Measurements from ENCODE around the gene INPP4B.

The INPP4B gene

DNA sequence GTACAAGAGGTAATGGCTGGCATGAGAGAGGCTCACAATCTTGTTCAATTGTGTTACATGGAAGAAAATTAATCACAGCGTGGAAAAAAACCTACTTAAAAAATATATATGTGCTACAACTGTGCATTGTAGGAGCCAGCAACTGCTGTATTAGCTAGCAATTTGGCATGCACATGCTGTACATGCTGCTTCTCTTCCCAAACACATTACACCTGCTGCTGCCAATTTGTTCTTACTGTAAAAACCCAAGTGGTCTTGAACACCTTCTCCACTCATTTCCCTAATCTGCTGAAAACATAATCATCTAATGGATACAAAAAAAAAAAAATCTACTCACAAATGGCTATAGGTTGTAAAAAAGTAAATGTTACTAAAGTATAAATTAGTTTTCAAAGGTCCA lies 264.2 kb downstream of the INPP4B start:
- no peak overlapping the region for H3K4me2 ChIP-seq (ENCODE audit: low read length)
- no peaks in the 10 kb centered on the region for H3K9me2 ChIP-seq (ENCODE audit: low read depth, low read length)
- H3K27ac ChIP-seq (ENCODE audit: low read depth, low read length, poor library complexity, severe bottlenecking), result no peak overlapping the region
- TF ChIP-seq EZH2 (IDR thresholded peaks at IDR 0.05; ENCODE audit: borderline replicate concordance, low read length), result no peak
- TF ChIP-seq, protein P1, sequence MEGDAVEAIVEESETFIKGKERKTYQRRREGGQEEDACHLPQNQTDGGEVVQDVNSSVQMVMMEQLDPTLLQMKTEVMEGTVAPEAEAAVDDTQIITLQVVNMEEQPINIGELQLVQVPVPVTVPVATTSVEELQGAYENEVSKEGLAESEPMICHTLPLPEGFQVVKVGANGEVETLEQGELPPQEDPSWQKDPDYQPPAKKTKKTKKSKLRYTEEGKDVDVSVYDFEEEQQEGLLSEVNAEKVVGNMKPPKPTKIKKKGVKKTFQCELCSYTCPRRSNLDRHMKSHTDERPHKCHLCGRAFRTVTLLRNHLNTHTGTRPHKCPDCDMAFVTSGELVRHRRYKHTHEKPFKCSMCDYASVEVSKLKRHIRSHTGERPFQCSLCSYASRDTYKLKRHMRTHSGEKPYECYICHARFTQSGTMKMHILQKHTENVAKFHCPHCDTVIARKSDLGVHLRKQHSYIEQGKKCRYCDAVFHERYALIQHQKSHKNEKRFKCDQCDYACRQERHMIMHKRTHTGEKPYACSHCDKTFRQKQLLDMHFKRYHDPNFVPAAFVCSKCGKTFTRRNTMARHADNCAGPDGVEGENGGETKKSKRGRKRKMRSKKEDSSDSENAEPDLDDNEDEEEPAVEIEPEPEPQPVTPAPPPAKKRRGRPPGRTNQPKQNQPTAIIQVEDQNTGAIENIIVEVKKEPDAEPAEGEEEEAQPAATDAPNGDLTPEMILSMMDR (IDR thresholded peaks at IDR 0.05; ENCODE audit: low read length), result no peak
- H3K4me1 ChIP-seq (ENCODE audit: insufficient read depth, low read length, severe bottlenecking), result no peaks in the 10 kb centered on the region
- H3K9me3 ChIP-seq (ENCODE audit: low read length), result no peaks in the 10 kb centered on the region
- no peaks in the 10 kb centered on the region for H3F3A ChIP-seq (ENCODE audit: insufficient read depth, low read length)
- no peaks in the 10 kb centered on the region for H3K27me3 ChIP-seq (ENCODE audit: insufficient read depth, low read length)
- no peaks in the 10 kb centered on the region for H3K36me3 ChIP-seq (ENCODE audit: insufficient read depth, low read length)
- no peaks in the 10 kb centered on the region for H3K79me2 ChIP-seq (ENCODE audit: insufficient read depth, low read length)
- H4K20me1 ChIP-seq (ENCODE audit: insufficient read depth, low read length), result no peaks in the 10 kb centered on the region
- no peak overlapping the region for H3K9ac ChIP-seq (ENCODE audit: low read length)
- no peak overlapping the region for H3K4me3 ChIP-seq (ENCODE audit: low read depth, low read length, poor library complexity, severe bottlenecking)
- H2AFZ ChIP-seq (ENCODE audit: low read length), result no peak overlapping the region

DNA sequence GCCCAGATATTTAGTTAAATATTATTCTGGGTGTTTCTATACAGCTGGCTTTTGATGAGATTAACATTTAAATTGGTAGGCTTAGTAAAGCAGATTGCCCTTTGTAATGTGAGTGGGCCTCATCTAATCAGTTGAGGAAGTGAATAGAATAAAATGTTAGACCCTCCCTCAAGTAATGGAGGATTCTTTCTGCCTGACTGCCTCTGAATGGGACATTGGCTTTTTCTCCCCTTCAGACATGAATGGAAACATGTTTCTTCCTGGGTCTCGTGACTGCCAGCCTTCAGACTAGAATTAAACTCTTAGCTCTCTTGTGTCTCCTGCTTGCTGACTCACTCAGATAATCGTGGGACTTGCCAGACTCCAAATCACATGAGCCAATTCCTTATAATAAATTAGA lies 266.7 kb downstream of the INPP4B start:
- no peak overlapping the region for H3K27ac ChIP-seq (ENCODE audit: low read depth, low read length, poor library complexity, severe bottlenecking)

DNA sequence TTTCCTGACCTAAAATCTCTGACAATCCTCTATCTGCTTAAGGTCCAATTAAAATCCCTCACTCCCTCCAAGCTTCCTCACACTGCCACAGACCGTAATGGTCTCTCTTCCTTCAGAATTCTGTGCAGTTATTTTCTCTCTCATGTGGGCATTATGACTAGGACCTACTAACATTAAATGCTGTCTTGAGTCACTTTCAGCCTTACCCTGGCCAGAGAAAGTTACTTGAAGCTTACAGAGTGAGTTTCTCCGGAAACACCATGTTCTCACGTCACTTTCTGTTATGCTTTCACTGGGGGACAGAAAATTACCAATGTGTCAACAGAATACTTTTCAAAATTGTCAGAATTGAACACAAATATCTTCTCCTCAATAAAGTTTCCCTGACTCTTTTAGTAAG lies 271.8 kb downstream of the INPP4B start:
- Histone ChIP-seq H3K36me3 (ENCODE audit: insufficient read depth, low read length) (no peaks in the 10 kb centered on the region), H3K9me3 (ENCODE audit: low read length) (no peaks in the 10 kb centered on the region), H3K9me2 (ENCODE audit: low read depth, low read length) (no peaks in the 10 kb centered on the region), H3K4me1 (ENCODE audit: insufficient read depth, low read length, severe bottlenecking) (no peaks in the 10 kb centered on the region), H3K4me2 (ENCODE audit: low read length) (no peak overlapping the region), H2AFZ (ENCODE audit: low read length) (no peak overlapping the region), H3K9ac (ENCODE audit: low read length) (no peak overlapping the region), H3F3A (ENCODE audit: insufficient read depth, low read length) (no peaks in the 10 kb centered on the region), H3K27ac (ENCODE audit: low read depth, low read length, poor library complexity, severe bottlenecking) (no peak overlapping the region), H3K27me3 (ENCODE audit: insufficient read depth, low read length) (no peaks in the 10 kb centered on the region), H3K4me3 (ENCODE audit: low read depth, low read length, poor library complexity, severe bottlenecking) (no peak overlapping the region), H3K79me2 (ENCODE audit: insufficient read depth, low read length) (no peaks in the 10 kb centered on the region), H4K20me1 (ENCODE audit: insufficient read depth, low read length) (no peaks in the 10 kb centered on the region)
- TF ChIP-seq, protein P1 (IDR thresholded peaks at IDR 0.05; ENCODE audit: low read length), result no peak
- no peak for TF ChIP-seq EZH2 (IDR thresholded peaks at IDR 0.05; ENCODE audit: borderline replicate concordance, low read length)

More for the DNA sequence above, 266.7 kb downstream of the INPP4B start:
- Histone ChIP-seq H3K9me3 (ENCODE audit: low read length) (no peaks in the 10 kb centered on the region), H3K27me3 (ENCODE audit: insufficient read depth, low read length) (no peaks in the 10 kb centered on the region), H3K4me2 (ENCODE audit: low read length) (no peak overlapping the region), H3K9ac (ENCODE audit: low read length) (no peak overlapping the region), H3K79me2 (ENCODE audit: insufficient read depth, low read length) (no peaks in the 10 kb centered on the region), H2AFZ (ENCODE audit: low read length) (no peak overlapping the region), H4K20me1 (ENCODE audit: insufficient read depth, low read length) (no peaks in the 10 kb centered on the region), H3K9me2 (ENCODE audit: low read depth, low read length) (no peaks in the 10 kb centered on the region), H3K36me3 (ENCODE audit: insufficient read depth, low read length) (no peaks in the 10 kb centered on the region), H3K4me1 (ENCODE audit: insufficient read depth, low read length, severe bottlenecking) (no peaks in the 10 kb centered on the region), H3K4me3 (ENCODE audit: low read depth, low read length, poor library complexity, severe bottlenecking) (no peak overlapping the region), H3F3A (ENCODE audit: insufficient read depth, low read length) (no peaks in the 10 kb centered on the region)
- TF ChIP-seq EZH2 (IDR thresholded peaks at IDR 0.05; ENCODE audit: borderline replicate concordance, low read length), result no peak
- TF ChIP-seq, protein P1 (IDR thresholded peaks at IDR 0.05; ENCODE audit: low read length), result no peak
